Measurements from ENCODE around the gene ARL17A. TPM values are rescaled to one million over a fixed set of nuclear protein-coding genes. Genes with fewer than 3 reads are reported as not detected.
A peak's percentile ranks its signal among the peaks of the same experiment; 100 is the strongest.
"Not testable (repeated sequence)": the region's sequence is repeated elsewhere in the genome, so short reads cannot be mapped to it uniquely, and the experiment has no call there.

Gene ARL17A
- total RNA-seq, 3 donors from 2014 or later, result 22.5 to 29.0 (median 24.1) TPM

GRCh38 chr17:46481310-46481709, 98.2 kb downstream of the ARL17A start:
- H3K36me3 ChIP-seq (ENCODE audit: low read depth); intact Hi-C loops (cut with DNase I, micrococcal nuclease); H3K4me1 ChIP-seq (ENCODE audit: low read depth); H3K9me3 ChIP-seq; DNase-seq; ATAC-seq; H3K4me3 ChIP-seq: not testable (repeated sequence)

DNA sequence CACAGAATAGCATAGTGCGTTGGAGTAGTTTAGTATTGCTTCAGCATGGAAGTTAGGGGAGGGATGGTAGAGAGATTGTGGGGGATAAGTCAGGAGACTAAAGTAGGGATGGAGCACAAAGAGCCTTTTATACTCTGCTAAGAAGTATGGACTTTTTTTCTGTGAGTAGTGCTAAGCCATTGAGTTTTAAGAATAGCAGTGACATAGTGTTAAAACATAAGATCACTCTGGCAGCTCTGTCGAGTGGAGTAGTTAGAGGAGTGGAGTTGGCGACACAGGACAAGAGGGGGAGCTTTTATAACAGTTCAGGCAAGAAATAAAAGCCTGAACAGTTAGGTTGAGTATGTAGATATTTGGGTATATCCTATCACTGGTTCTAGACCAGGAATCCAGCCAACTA, 100.7 kb downstream of the ARL17A start:
- intact Hi-C loops (cut with DNase I, micrococcal nuclease), result not testable (repeated sequence)

DNA sequence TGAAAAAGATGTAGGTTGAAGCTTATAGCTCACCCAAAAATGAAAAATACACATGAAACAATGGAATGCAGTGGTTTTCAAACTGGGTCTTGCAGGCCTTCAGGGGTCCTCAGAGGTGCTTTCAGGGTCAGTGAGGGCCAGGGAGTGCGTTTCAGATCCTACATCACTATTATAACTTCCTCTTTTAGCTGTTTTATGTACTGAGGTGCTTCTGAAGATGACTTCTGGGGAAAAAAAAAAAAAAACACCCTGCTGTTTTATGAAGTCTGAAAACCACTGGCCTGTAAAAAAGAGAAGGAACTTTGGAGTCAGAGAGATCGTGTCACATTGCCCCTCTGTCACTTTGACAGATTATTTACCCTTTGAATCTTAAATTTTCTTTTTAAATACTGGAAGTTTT, 103.9 kb downstream of the ARL17A start:
- ATAC-seq; DNase-seq; H3K4me3 ChIP-seq; H3K9me3 ChIP-seq; H3K4me1 ChIP-seq (ENCODE audit: low read depth); H3K36me3 ChIP-seq (ENCODE audit: low read depth); intact Hi-C loops (cut with DNase I, micrococcal nuclease): not testable (repeated sequence)

More for the DNA sequence above, 100.7 kb downstream of the ARL17A start:
- H3K4me1 ChIP-seq (ENCODE audit: low read depth); ATAC-seq; H3K9me3 ChIP-seq; H3K4me3 ChIP-seq; H3K36me3 ChIP-seq (ENCODE audit: low read depth); DNase-seq: not testable (repeated sequence)

DNA sequence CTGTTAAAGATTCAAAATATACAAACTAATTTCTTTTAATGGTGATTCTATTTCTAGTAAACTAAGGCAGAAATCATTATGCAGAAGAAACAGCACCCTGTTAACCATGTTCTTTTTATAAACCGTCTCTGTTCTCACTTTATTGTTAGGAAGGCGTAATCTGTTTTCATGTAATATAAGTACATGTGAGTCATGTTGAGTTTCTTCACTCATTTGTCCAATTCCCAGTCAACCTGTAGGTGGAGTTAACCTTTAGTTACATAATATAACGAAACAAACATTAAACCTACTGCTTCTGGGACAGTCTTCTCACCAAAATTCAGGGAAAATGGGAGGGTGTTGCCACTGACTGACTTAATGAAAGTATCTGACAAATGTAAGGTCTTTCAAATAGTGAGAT, 105.0 kb downstream of the ARL17A start:
- H3K4me1 ChIP-seq (ENCODE audit: low read depth); DNase-seq; H3K36me3 ChIP-seq (ENCODE audit: low read depth); H3K9me3 ChIP-seq; intact Hi-C loops (cut with DNase I, micrococcal nuclease); H3K4me3 ChIP-seq: not testable (repeated sequence)
- peak; percentile 72 for ATAC-seq

- H3K4me3 ChIP-seq; intact Hi-C loops (cut with DNase I, micrococcal nuclease); H3K9me3 ChIP-seq; DNase-seq; H3K4me1 ChIP-seq (ENCODE audit: low read depth); ATAC-seq; H3K36me3 ChIP-seq (ENCODE audit: low read depth): not testable (repeated sequence)
These were observed 111.9 kb downstream of the ARL17A start for GRCh38 chr17:46467618-46468017.

Other genes starting within 250 kb of the ARL17A start
- gene ARL17B, start 217.9 kb downstream of the ARL17A start, total RNA-seq, result 10 to 100 TPM; 19.5 to 38.0 (median 24.9) TPM
- gene LRRC37A2, start 67.2 kb downstream of the ARL17A start, total RNA-seq, result 10 to 100 TPM; 14.0 to 24.8 (median 17.8) TPM
- 10 to 100 TPM; 68.5 to 95.4 (median 69.3) TPM for gene NSF, start 11.0 kb upstream of the ARL17A start, total RNA-seq
- 1 to 10 TPM in 1 of 3 donors, under 1 TPM in 2; 0.29 to 1.1 (median 0.41) TPM for gene WNT3, start 239.0 kb upstream of the ARL17A start, total RNA-seq

Data from mucosa of descending colon (tissue), 3 donors.